Chondrocyte (in vitro differentiated cells): ENCODE measurements around the gene RAPGEF6. TPM values are rescaled to one million over a fixed set of nuclear protein-coding genes. Genes with fewer than 3 reads are reported as not detected.

Experiments used
- DNase-seq: peaks from one replicate; pipeline ENCODE4 v3.0.0; 2021; ENCODE audit warnings: mixed read lengths, low spot score
- H3K27ac Mint-ChIP-seq: one replicate; pipeline ENCODE4 v1.8.0; 2021; ENCODE audit warnings: mild to moderate bottlenecking, moderate library complexity, mixed read lengths; ENCODE audit not compliant: unreplicated experiment
- H3K27me3 Mint-ChIP-seq: 2 replicates; pipeline ENCODE4 v1.8.0; 2021; ENCODE audit warnings: low read depth, mixed read lengths
- H3K36me3 Mint-ChIP-seq: 2 replicates; pipeline ENCODE4 v1.8.0; 2021; ENCODE audit warnings: low read depth, mixed read lengths
- H3K4me1 Mint-ChIP-seq: 2 replicates; pipeline ENCODE4 v1.8.0; 2021; ENCODE audit warnings: low read depth, mild to moderate bottlenecking, mixed read lengths
- H3K4me3 Mint-ChIP-seq: one replicate; pipeline ENCODE4 v1.8.0; 2021; ENCODE audit warnings: mild to moderate bottlenecking, moderate library complexity, mixed read lengths; ENCODE audit not compliant: unreplicated experiment
- H3K9me3 Mint-ChIP-seq: 2 replicates; pipeline ENCODE4 v1.8.0; 2021; ENCODE audit warnings: low read depth, mixed read lengths
- CTCF ChIP-seq: fragments of 200-600 bp; sonication (generic); IDR thresholded peaks from 2 replicates; pipeline ENCODE4 v1.5.0; 2021; ENCODE audit warnings: antibody characterized with exemption, mild to moderate bottlenecking, moderate library complexity
- total RNA-seq: library from RNA; stranded (reverse); gene quantifications from 3 replicates; pipeline ENCODE4 v1.2.1, GENCODE V29; 2021

RAPGEF6 gene
- total RNA-seq, 1 donor from 2014 or later = 13.6 TPM

GRCh38 chr5:131671409-131671808, 36.4 kb upstream of the RAPGEF6 start:
- no peak for DNase-seq
- TF ChIP-seq CTCF = no peak
- H3K4me3 Mint-ChIP-seq = no peak overlapping the region
- peak overlapping the region; percentile 58 for H3K27ac Mint-ChIP-seq
- H3K4me1 Mint-ChIP-seq = peaks cover 41% of the 10 kb centered on the region
- no peaks in the 10 kb centered on the region for H3K9me3 Mint-ChIP-seq
- H3K36me3 Mint-ChIP-seq = peaks cover 23% of the 10 kb centered on the region
- no peaks in the 10 kb centered on the region for H3K27me3 Mint-ChIP-seq

GRCh38 chr5:131664929-131665328, 29.9 kb upstream of the RAPGEF6 start:
- H3K27ac Mint-ChIP-seq = no peak overlapping the region
- no peak overlapping the region for H3K4me3 Mint-ChIP-seq
- H3K4me1 Mint-ChIP-seq = peaks cover 21% of the 10 kb centered on the region
- no peaks in the 10 kb centered on the region for H3K27me3 Mint-ChIP-seq
- no peaks in the 10 kb centered on the region for H3K9me3 Mint-ChIP-seq
- no peak for TF ChIP-seq CTCF
- peaks cover 36% of the 10 kb centered on the region for H3K36me3 Mint-ChIP-seq
- DNase-seq = no peak

- Mint-ChIP-seq H3K4me1 (peaks cover 23% of the 10 kb centered on the region), H3K36me3 (peaks cover 39% of the 10 kb centered on the region), H3K9me3 (no peaks in the 10 kb centered on the region), H3K27ac (no peak overlapping the region), H3K27me3 (no peaks in the 10 kb centered on the region), H3K4me3 (no peak overlapping the region)
- TF ChIP-seq CTCF = no peak
- DNase-seq = no peak
Observed at GRCh38 chr5:131661933-131662332, 26.9 kb upstream of the RAPGEF6 start.

- TF ChIP-seq CTCF = no peak
- Mint-ChIP-seq H3K4me3 (no peak overlapping the region), H3K27ac (no peak overlapping the region), H3K36me3 (peaks cover 37% of the 10 kb centered on the region), H3K27me3 (no peaks in the 10 kb centered on the region), H3K4me1 (peaks cover 11% of the 10 kb centered on the region), H3K9me3 (no peaks in the 10 kb centered on the region)
- DNase-seq = no peak
Observed at GRCh38 chr5:131659841-131660240, 24.8 kb upstream of the RAPGEF6 start.

- Mint-ChIP-seq H3K4me1 (peaks cover 11% of the 10 kb centered on the region), H3K36me3 (peaks cover 40% of the 10 kb centered on the region), H3K27ac (peak overlapping the region; percentile 15), H3K9me3 (no peaks in the 10 kb centered on the region), H3K27me3 (no peaks in the 10 kb centered on the region), H3K4me3 (no peak overlapping the region)
- TF ChIP-seq CTCF = no peak
- no peak for DNase-seq
Observed at GRCh38 chr5:131659290-131659689, 24.3 kb upstream of the RAPGEF6 start.
